Mononuclear cell (primary cell): ENCODE data around the gene GPR32. TPM values are rescaled to one million over a fixed set of nuclear protein-coding genes. Genes with fewer than 3 reads are reported as not detected.

Experiments
- H3K27me3 ChIP-seq: 2 replicates; pipeline ENCODE4 v1.6.0; 2011; ENCODE audit warnings: low read length, control low read depth; ENCODE audit not compliant: insufficient read depth
- H3K4me1 ChIP-seq: 2 replicates; pipeline ENCODE4 v1.5.1; 2011; ENCODE audit warnings: mild to moderate bottlenecking, low read length, control low read depth; ENCODE audit not compliant: insufficient read depth
- H3K4me3 ChIP-seq: 2 replicates; pipeline ENCODE4 v1.5.1; 2011; ENCODE audit warnings: mild to moderate bottlenecking, low read length, moderate library complexity
- H3K9me3 ChIP-seq: 2 replicates; pipeline ENCODE4 v1.5.1; 2011; ENCODE audit warnings: low read depth, mild to moderate bottlenecking, control low read depth, low read length
- total RNA-seq: library from RNA; depleted of rRNA; stranded (reverse); fragments of >200 nt; gene quantifications from one replicate; pipeline ENCODE4 v1.2.3, GENCODE V29; 2012

GPR32 gene
- total RNA-seq, 1 donor: not detected

- Histone ChIP-seq H3K9me3 (no peaks in the 10 kb centered on the region), H3K4me1 (peaks cover 13% of the 10 kb centered on the region), H3K4me3 (no peak overlapping the region), H3K27me3 (peaks cover 20% of the 10 kb centered on the region)
Measured at GRCh38 chr19:50819636-50820035, 49.4 kb downstream of the GPR32 start.

DNA sequence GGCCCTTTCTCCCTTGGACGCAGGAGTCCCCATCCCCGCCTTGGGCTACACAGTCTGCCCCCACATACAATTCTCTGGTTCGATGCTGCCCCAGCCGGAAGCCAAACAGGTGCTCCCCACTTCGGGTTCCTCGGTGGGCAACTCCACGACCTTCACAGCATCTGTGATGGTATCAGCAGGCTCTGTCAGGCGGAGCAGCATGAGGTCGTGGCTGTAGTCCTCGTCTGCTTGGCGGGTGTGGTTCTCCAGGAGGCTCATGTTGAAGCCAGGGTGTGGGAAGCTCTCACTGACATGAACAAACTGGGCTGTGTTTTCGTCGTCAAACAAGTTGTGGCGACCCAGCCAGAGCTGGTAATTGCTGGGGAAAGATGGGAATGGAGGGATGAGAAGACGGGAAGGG lies 49.8 kb downstream of the GPR32 start:
- peaks cover 13% of the 10 kb centered on the region for H3K4me1 ChIP-seq

GRCh38 chr19:50820549-50821247 lies 50.4 kb downstream of the GPR32 start:
- H3K4me1 ChIP-seq: peaks cover 13% of the 10 kb centered on the region
- H3K4me3 ChIP-seq: no peak overlapping the region
- no peaks in the 10 kb centered on the region for H3K9me3 ChIP-seq
- peaks cover 15% of the 10 kb centered on the region for H3K27me3 ChIP-seq

More for the DNA sequence above, 49.8 kb downstream of the GPR32 start:
- Histone ChIP-seq H3K4me3 (no peak overlapping the region), H3K27me3 (peaks cover 17% of the 10 kb centered on the region), H3K9me3 (no peaks in the 10 kb centered on the region)

GRCh38 chr19:50821248-50821612 lies 51.0 kb downstream of the GPR32 start:
- H3K27me3 ChIP-seq: peaks cover 15% of the 10 kb centered on the region
- H3K9me3 ChIP-seq: no peaks in the 10 kb centered on the region
- no peak overlapping the region for H3K4me3 ChIP-seq
- H3K4me1 ChIP-seq: peaks cover 13% of the 10 kb centered on the region

Other genes with a start within 250 kb of the GPR32 start
- not detected for gene LRRC4B, start 202.0 kb upstream of the GPR32 start, total RNA-seq
- not detected for gene SYT3, start 130.6 kb upstream of the GPR32 start, total RNA-seq
- gene C19orf81, start 121.0 kb upstream of the GPR32 start, total RNA-seq: not detected
- 0.21 TPM for gene SHANK1, start 50.7 kb upstream of the GPR32 start, total RNA-seq
- gene CLEC11A, start 47.1 kb upstream of the GPR32 start, total RNA-seq: 3.8 TPM
- not detected for gene ACP4, start 20.0 kb downstream of the GPR32 start, total RNA-seq
- not detected for gene KLK1, start 53.3 kb downstream of the GPR32 start, total RNA-seq
- gene KLK15, start 63.1 kb downstream of the GPR32 start, total RNA-seq: not detected
- 0.31 TPM for gene KLK3, start 84.5 kb downstream of the GPR32 start, total RNA-seq
- gene KLK2, start 103.0 kb downstream of the GPR32 start, total RNA-seq: 0.31 TPM
- 0.21 TPM for gene KLK4, start 140.9 kb downstream of the GPR32 start, total RNA-seq
- not detected for gene KLK5, start 182.6 kb downstream of the GPR32 start, total RNA-seq
- gene KLK6, start 199.1 kb downstream of the GPR32 start, total RNA-seq: not detected
- not detected for gene KLK7, start 213.5 kb downstream of the GPR32 start, total RNA-seq
- gene KLK8, start 231.1 kb downstream of the GPR32 start, total RNA-seq: not detected
- not detected for gene KLK10, start 249.2 kb downstream of the GPR32 start, total RNA-seq